ENCODE data around the gene CLASRP. TPM values are rescaled to one million over a fixed set of nuclear protein-coding genes. Genes with fewer than 3 reads are reported as not detected.
A peak's percentile ranks its signal among the peaks of the same experiment; 100 is the strongest.

CLASRP gene
- total RNA-seq, 1 donor from 2014 or later = 31.7 TPM

DNA sequence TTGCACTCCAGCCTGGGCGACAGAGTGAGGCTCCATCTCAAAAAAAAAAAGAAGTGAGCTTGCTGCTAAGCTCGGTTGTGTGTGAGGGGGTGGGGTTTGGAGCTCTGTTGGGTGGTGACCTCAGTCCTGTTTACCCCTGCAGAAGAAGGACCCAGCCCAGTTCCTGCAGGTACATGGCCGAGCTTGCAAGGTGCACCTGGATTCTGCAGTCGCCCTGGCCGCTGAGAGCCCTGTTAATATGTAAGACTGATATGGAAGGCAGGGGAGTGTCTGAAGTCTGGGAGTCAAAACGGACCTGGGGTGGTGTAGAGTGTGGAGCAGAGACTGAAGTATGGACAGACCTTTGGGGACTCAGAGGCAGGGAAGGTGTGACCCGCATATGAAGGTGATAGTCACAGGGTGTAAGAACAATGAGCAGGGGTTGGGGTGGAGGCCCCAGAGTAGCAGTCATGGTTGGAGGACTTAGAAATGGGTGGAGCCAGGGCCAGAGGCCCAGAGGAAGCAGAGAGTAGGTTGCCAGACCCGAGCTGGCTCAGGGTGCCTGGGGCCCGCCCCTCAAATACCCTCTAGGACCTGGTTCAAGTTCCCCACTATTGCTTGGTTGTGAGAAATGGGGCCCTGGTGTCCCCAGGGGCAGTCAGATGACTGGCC is 13.2 kb downstream of the CLASRP start:
- ATAC-seq (ENCODE audit: poor library complexity) (no peak), DNase-seq (no peak)
- intact Hi-C loops (cut with DNase I) = loop anchor here (10.0 kb wide), 1 partner anchor 147 kb away; the partner anchor contains the start of gene APOE

GRCh38 chr19:45056831-45057230 is 18.0 kb downstream of the CLASRP start:
- ATAC-seq (ENCODE audit: poor library complexity) = no peak
- DNase-seq = no peak
- intact Hi-C loops (cut with DNase I) = loop anchor here (10.0 kb wide), 1 partner anchor 152 kb away; the partner anchor contains the start of gene APOE

DNA sequence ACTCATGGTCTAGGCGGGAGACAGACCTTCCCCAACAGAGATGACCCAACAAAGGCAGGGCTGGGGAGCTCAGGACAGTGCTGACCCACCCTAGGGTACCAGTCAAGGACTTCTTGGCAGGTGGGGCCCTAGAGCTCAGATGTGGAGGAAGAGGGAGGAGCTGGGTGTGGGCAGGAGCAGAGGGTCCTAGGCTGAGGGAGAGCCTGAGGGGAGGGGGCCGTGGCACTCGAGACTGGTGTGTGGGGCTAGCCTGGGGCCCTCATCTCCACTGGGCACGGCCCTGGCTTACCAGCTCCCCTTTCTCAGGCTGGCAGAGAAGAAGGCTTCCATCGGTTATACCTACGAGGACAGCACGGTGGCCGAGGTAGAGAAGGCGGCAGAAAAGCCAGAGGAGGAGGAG is 18.6 kb downstream of the CLASRP start:
- intact Hi-C loops (cut with DNase I) = loop anchor here (10.0 kb wide), 1 partner anchor 153 kb away; the partner anchor contains the start of gene APOE
- ATAC-seq (ENCODE audit: poor library complexity) (no peak), DNase-seq (no peak)

- no peak for ATAC-seq (ENCODE audit: poor library complexity)
- DNase-seq = no peak
- intact Hi-C loops (cut with DNase I) = loop anchor here (10.0 kb wide), 1 partner anchor 154 kb away; the partner anchor contains the start of gene APOE
Measured at GRCh38 chr19:45058622-45059159, 19.8 kb downstream of the CLASRP start.

GRCh38 chr19:45059258-45059965 is 20.6 kb downstream of the CLASRP start:
- ATAC-seq (ENCODE audit: poor library complexity) = peak; percentile 62
- intact Hi-C loops (cut with DNase I) = loop anchor here (10.0 kb wide), 1 partner anchor 155 kb away; the partner anchor contains the start of gene APOE
- peak; percentile 65 for DNase-seq

DNA sequence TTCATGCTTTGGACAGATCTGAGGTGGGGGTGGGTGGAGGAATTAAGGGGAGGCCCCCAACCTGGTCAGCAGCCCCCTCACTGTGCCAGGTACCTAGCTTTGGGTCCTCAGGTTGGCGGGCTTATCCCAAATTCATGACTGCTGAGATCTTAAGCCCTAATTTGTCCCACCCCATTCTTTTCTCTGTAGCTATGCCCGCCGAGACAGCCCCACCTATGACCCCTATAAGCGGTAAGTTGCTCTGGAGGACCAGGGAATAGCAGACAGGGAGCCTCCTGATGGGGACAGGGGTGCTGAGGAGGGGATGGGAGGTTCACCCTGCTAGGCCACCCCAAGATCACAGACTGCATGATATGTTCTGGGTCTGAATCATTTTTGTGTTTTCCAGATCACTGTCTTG is 23.1 kb downstream of the CLASRP start:
- intact Hi-C loops (cut with DNase I) = no loop called here
- no peak for ATAC-seq (ENCODE audit: poor library complexity)
- DNase-seq = no peak

DNA sequence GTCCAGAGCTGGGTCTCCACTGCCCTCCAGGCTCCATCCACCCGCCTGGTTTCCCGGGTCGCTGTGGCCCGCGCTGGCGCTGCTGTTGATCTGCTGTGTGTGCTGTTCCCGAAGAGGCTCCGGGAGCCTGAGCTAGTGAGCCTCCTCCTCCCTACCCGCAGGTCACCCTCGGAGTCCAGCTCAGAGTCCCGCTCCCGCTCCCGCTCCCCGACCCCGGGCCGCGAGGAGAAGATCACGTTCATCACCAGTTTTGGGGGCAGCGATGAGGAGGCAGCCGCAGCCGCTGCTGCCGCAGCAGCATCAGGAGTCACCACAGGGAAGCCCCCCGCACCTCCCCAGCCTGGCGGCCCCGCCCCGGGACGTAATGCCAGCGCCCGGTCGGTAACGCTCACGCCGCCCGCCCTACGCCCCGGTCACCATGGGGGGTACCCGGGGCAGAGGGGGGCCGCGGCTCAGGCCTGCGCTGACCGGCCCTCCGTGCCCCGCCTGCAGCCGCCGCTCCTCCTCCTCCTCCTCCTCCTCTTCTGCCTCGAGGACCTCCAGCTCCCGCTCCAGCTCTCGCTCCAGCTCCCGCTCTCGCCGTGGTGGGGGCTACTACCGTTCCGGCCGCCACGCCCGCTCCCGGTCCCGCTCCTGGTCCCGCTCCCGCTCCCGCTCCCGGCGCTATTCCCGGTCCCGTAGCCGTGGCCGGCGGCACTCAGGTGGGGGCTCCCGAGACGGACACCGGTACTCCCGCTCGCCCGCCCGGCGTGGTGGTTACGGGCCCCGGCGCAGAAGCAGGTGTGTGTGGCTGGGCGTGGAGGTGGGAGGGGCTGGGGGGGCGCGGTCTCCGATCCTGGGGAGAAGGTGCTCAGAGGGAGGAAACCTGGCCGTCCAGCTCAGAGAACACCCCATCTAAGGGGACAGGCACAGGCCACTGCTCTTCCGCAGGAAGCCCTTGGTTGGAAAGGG is 25.3 kb downstream of the CLASRP start:
- ATAC-seq (ENCODE audit: poor library complexity) = no peak
- intact Hi-C loops (cut with DNase I) = no loop called here
- no peak for DNase-seq

DNA sequence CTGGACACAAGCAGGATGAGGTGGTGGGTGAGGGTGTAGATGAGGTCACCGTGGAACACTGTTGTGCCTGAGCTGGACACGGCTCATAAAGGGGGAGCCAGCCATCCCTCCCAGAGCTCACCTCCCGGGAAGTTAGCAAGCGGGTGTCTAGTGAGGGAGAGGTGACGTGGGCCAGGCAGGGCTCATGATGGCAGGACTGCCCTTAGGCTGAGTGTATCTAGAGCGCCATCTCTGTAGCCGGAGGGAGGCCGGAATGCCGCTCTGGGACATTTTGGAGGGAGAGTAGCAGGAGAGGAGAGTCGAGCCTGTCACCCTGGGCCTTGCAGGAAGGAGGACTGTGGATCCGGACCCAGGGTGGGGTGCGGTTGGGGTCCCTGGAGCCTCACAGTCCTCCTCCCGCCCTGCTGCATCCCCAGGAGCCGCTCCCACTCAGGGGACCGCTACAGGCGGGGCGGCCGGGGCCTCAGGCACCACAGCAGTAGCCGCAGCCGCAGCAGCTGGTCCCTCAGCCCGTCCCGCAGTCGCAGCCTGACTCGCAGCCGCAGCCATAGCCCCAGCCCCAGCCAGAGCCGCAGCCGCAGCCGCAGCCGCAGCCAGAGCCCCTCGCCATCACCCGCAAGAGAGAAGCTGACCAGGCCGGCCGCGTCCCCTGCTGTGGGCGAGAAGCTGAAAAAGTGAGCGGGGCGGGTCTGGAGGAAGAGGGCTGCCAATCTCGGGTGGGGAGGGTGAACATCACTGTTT is 28.2 kb downstream of the CLASRP start:
- DNase-seq (no peak), ATAC-seq (ENCODE audit: poor library complexity) (no peak)
- intact Hi-C loops (cut with DNase I) = no loop called here

DNA sequence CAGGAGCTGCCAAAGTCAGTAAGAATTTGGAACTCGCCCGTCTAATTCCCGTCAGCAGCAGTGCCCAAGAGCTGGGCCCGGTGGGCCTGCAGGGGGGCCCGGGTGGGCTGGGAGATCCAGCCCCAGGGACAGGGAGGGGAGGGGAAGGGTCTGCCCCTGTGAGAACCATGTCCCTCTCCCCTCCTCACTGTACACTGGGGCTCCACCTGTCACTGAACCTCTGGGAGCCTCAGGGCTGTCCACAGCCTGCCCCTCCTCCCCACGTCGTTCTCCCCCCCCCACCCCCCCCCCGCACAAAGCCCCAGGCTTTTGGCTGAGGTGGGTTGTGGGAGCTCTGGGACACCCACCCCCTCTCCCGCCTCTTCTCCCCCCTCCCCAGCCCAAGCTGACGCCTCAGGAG is 29.2 kb downstream of the CLASRP start:
- no peak for ATAC-seq (ENCODE audit: poor library complexity)
- intact Hi-C loops (cut with DNase I) = no loop called here
- DNase-seq = no peak

DNA sequence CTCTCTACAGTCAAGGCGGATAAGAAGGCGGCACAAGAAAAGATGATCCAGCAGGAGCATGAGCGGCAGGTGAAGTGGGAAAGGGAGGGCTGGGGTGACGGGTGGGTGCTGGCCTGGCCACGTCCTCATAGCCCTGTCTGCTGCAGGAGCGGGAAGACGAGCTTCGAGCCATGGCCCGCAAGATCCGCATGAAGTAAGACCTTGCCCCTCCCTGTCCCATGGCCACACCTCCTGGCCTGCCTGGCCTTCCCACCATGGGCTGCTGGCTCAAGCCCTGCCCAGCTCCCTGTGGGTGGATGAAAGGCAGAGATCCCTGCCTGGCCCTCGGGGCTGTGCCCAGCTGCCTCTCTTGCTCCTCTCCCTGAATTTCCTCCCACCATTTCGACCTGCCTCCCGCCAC is 30.2 kb downstream of the CLASRP start:
- ATAC-seq (ENCODE audit: poor library complexity) = no peak
- DNase-seq = peak; percentile 63
- intact Hi-C loops (cut with DNase I) = no loop called here

DNA sequence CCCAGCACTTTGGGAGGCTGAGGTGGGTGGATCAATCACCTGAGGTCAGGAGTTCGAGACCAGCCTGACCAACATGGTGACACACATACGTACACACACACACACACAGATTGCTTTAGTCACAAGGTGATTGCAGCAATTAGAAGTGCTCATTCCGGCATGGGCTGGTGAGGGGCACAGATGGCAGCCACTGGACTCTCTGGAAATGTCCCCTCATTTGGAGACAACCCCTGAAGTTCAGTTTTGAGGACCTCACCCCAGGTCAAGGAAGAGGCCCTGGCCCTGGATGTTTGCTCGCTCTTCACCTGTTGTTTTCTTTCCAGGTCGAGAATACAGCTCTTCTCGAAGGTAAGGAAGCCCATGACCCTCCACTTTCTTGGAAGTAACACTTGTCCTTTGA is 31.4 kb downstream of the CLASRP start:
- intact Hi-C loops (cut with DNase I) = no loop called here
- DNase-seq (no peak), ATAC-seq (ENCODE audit: poor library complexity) (no peak)

DNA sequence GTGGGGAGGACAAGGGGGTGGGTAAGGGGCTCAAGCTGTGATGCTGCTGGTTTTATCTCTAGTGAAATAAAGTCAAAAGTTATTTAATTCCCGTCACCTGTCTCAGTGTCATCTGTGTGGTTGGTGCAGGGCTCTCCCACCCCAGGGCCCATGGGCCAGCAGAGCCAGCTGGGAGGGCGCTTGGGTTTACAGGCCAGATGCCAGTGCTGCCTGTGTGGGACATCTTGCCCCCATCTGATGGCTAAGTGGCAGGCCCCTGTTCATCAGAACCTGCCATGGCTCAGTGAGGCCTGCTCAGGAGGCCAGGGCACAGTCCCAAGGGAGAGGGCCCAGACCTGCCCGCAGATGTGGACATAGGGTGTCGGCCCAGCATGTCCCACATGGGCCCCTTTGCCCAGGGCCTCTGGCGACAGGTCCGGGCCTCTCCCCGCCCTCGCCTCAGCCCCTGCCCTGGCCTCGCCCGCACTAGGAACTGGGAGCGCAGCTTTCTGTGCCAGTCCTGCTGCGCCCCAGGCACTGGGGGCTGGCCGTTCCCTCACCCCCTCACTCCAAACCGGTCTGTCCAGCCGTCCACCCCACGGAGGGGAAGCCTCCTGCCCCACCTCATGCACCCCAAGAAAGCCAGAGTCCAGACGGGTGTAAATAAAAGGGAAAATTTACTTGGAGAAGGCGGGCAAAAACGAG is 32.2 kb downstream of the CLASRP start:
- DNase-seq = no peak
- ATAC-seq (ENCODE audit: poor library complexity) = no peak
- intact Hi-C loops (cut with DNase I) = no loop called here

DNA sequence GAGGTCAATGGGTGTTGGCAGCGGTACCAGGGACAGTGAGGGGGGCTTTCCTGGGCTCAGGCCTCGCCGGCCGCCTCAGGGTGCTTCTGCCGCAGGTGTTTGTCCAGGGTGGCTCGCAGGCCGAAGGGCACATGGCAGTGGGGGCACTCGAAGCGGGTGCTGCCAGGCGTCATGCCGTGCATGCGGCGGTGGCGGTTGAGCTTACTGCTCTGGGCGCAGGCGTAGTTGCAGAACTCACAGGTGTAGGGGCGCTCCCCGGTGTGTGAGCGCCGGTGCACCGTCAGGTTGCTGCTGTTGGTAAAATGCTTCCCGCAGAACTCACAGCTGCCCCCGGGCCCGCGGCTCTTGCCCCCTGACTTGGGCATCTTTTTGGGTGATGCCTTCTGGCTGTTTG is 32.7 kb downstream of the CLASRP start:
- DNase-seq (no peak), ATAC-seq (ENCODE audit: poor library complexity) (no peak)
- intact Hi-C loops (cut with DNase I) = no loop called here

GRCh38 chr19:45071969-45072790 is 33.3 kb downstream of the CLASRP start:
- no peak for DNase-seq
- intact Hi-C loops (cut with DNase I) = no loop called here
- no peak for ATAC-seq (ENCODE audit: poor library complexity)

DNA sequence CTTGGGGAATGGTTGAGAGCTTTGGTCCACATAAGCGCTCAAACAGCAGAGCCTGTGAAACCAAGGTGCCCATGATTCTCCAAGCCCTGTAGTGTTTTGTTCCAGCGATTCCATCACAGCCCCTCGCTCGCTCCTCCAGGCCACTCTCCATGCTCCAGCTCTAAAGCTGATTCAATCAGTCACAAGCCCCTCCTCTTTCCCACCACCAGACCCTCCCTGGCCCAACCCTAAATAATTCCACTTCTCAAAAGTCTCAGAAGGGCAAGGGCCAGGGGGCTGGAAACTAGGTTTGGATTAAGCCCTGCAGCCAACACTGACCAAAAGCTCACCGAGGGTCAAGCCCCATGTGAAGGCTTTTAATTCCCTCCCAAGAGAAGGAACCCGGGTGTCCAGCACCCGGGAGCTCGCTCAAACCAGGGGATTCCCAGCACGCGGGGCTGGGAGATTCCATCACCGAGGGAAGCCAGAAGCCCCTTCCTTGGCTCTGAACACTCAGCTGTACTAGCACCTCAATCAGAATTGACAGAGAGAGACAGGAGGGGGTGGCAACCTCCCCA is 36.0 kb downstream of the CLASRP start:
- ATAC-seq (ENCODE audit: poor library complexity) = no peak
- DNase-seq = no peak
- intact Hi-C loops (cut with DNase I) = no loop called here

- peak; percentile 84 for DNase-seq
- intact Hi-C loops (cut with DNase I) = no loop called here
- peak; percentile 53 for ATAC-seq (ENCODE audit: poor library complexity)
Measured at GRCh38 chr19:45075301-45076028, 36.6 kb downstream of the CLASRP start.

Data from Right ventricle myocardium superior (tissue), 1 donor.